Measurements from ENCODE around the gene TMEM18. TPM values are rescaled to one million over a fixed set of nuclear protein-coding genes. Genes with fewer than 3 reads are reported as not detected.
"Not testable (repeated sequence)": the region's sequence is repeated elsewhere in the genome, so short reads cannot be mapped to it uniquely, and the experiment has no call there.

Gene TMEM18
- total RNA-seq, 1 experiment from 2014 or later: 18.8 TPM

- Histone ChIP-seq H3K4me3 (ENCODE audit: insufficient read depth, low read depth, low read length) (no peak overlapping the region), H3K27me3 (ENCODE audit: control insufficient read depth, insufficient read depth, low read length) (no peaks in the 10 kb centered on the region), H3K36me3 (replicated peaks; ENCODE audit: control insufficient read depth, insufficient read depth, low read length) (no peaks in the 10 kb centered on the region; the same call in 1 of the 2 replicates)
- no peak for DNase-seq
Measured at GRCh38 chr2:685421-685820, 8.2 kb upstream of the TMEM18 start.

- not testable (repeated sequence) for H3K4me3 ChIP-seq (ENCODE audit: insufficient read depth, low read depth, low read length); H3K36me3 ChIP-seq (replicated peaks; ENCODE audit: control insufficient read depth, insufficient read depth, low read length); H3K27me3 ChIP-seq (ENCODE audit: control insufficient read depth, insufficient read depth, low read length); DNase-seq
Measured at GRCh38 chr2:684913-685312, 7.7 kb upstream of the TMEM18 start.

GRCh38 chr2:682226-682625 is 5.0 kb upstream of the TMEM18 start:
- H3K27me3 ChIP-seq (ENCODE audit: control insufficient read depth, insufficient read depth, low read length): no peaks in the 10 kb centered on the region
- DNase-seq: no peak
- H3K4me3 ChIP-seq (ENCODE audit: insufficient read depth, low read depth, low read length): no peak overlapping the region
- H3K36me3 ChIP-seq (replicated peaks; ENCODE audit: control insufficient read depth, insufficient read depth, low read length): no peaks in the 10 kb centered on the region; the same call in 1 of the 2 replicates

- Histone ChIP-seq H3K4me3 (ENCODE audit: insufficient read depth, low read depth, low read length) (no peak overlapping the region), H3K36me3 (replicated peaks; ENCODE audit: control insufficient read depth, insufficient read depth, low read length) (no peaks in the 10 kb centered on the region; the same call in 1 of the 2 replicates), H3K27me3 (ENCODE audit: control insufficient read depth, insufficient read depth, low read length) (no peaks in the 10 kb centered on the region)
- DNase-seq: no peak
Measured at GRCh38 chr2:681312-681711, 4.1 kb upstream of the TMEM18 start.

GRCh38 chr2:680496-680895 is 3.3 kb upstream of the TMEM18 start:
- no peaks in the 10 kb centered on the region for H3K27me3 ChIP-seq (ENCODE audit: control insufficient read depth, insufficient read depth, low read length)

GRCh38 chr2:678964-679363 is 1.8 kb upstream of the TMEM18 start:
- no peak for DNase-seq
- Histone ChIP-seq H3K27me3 (ENCODE audit: control insufficient read depth, insufficient read depth, low read length) (no peaks in the 10 kb centered on the region), H3K4me3 (ENCODE audit: insufficient read depth, low read depth, low read length) (no peak overlapping the region), H3K36me3 (replicated peaks; ENCODE audit: control insufficient read depth, insufficient read depth, low read length) (no peaks in the 10 kb centered on the region; the same call in 1 of the 2 replicates)

More at GRCh38 chr2:680496-680895, 3.3 kb upstream of the TMEM18 start:
- Histone ChIP-seq H3K4me3 (ENCODE audit: insufficient read depth, low read depth, low read length) (no peak overlapping the region), H3K36me3 (replicated peaks; ENCODE audit: control insufficient read depth, insufficient read depth, low read length) (no peaks in the 10 kb centered on the region; the same call in 1 of the 2 replicates)
- no peak for DNase-seq

GRCh38 chr2:677959-678550 is 849 bp upstream of the TMEM18 start:
- Histone ChIP-seq H3K4me3 (ENCODE audit: insufficient read depth, low read depth, low read length) (peak overlapping the region; percentile 81), H3K27me3 (ENCODE audit: control insufficient read depth, insufficient read depth, low read length) (no peaks in the 10 kb centered on the region), H3K36me3 (replicated peaks; ENCODE audit: control insufficient read depth, insufficient read depth, low read length) (no peaks in the 10 kb centered on the region; the same call in 1 of the 2 replicates)
- no peak for DNase-seq

- H3K4me3 ChIP-seq (ENCODE audit: insufficient read depth, low read depth, low read length): peak overlapping the region; percentile 93
- H3K27me3 ChIP-seq (ENCODE audit: control insufficient read depth, insufficient read depth, low read length): no peaks in the 10 kb centered on the region
- DNase-seq: peak; percentile 99
- no peaks in the 10 kb centered on the region; the same call in 1 of the 2 replicates for H3K36me3 ChIP-seq (replicated peaks; ENCODE audit: control insufficient read depth, insufficient read depth, low read length)
Measured at GRCh38 chr2:676647-677055, 555 bp downstream of the TMEM18 start.

- DNase-seq: peak; percentile 90
- no peaks in the 10 kb centered on the region for H3K27me3 ChIP-seq (ENCODE audit: control insufficient read depth, insufficient read depth, low read length)
- no peaks in the 10 kb centered on the region; the same call in 1 of the 2 replicates for H3K36me3 ChIP-seq (replicated peaks; ENCODE audit: control insufficient read depth, insufficient read depth, low read length)
- H3K4me3 ChIP-seq (ENCODE audit: insufficient read depth, low read depth, low read length): peak overlapping the region; percentile 93
Measured at GRCh38 chr2:675982-676646, 1.1 kb downstream of the TMEM18 start.

- no peak for DNase-seq
- H3K4me3 ChIP-seq (ENCODE audit: insufficient read depth, low read depth, low read length): no peak overlapping the region
Measured at GRCh38 chr2:675460-675859, 1.7 kb downstream of the TMEM18 start.

GRCh38 chr2:675051-675450 is 2.2 kb downstream of the TMEM18 start:
- DNase-seq: no peak
- no peaks in the 10 kb centered on the region; the same call in 1 of the 2 replicates for H3K36me3 ChIP-seq (replicated peaks; ENCODE audit: control insufficient read depth, insufficient read depth, low read length)
- no peak overlapping the region for H3K4me3 ChIP-seq (ENCODE audit: insufficient read depth, low read depth, low read length)
- H3K27me3 ChIP-seq (ENCODE audit: control insufficient read depth, insufficient read depth, low read length): no peaks in the 10 kb centered on the region

More at GRCh38 chr2:675460-675859, 1.7 kb downstream of the TMEM18 start:
- Histone ChIP-seq H3K36me3 (replicated peaks; ENCODE audit: control insufficient read depth, insufficient read depth, low read length) (no peaks in the 10 kb centered on the region; the same call in 1 of the 2 replicates), H3K27me3 (ENCODE audit: control insufficient read depth, insufficient read depth, low read length) (no peaks in the 10 kb centered on the region)

GRCh38 chr2:674321-674985 is 2.8 kb downstream of the TMEM18 start:
- Histone ChIP-seq H3K4me3 (ENCODE audit: insufficient read depth, low read depth, low read length) (no peak overlapping the region), H3K27me3 (ENCODE audit: control insufficient read depth, insufficient read depth, low read length) (no peaks in the 10 kb centered on the region), H3K36me3 (replicated peaks; ENCODE audit: control insufficient read depth, insufficient read depth, low read length) (peaks cover under 1% of the 10 kb centered on the region)
- no peak for DNase-seq

GRCh38 chr2:673615-674320 is 3.4 kb downstream of the TMEM18 start:
- DNase-seq: peak; percentile 59
- Histone ChIP-seq H3K27me3 (ENCODE audit: control insufficient read depth, insufficient read depth, low read length) (no peaks in the 10 kb centered on the region), H3K36me3 (replicated peaks; ENCODE audit: control insufficient read depth, insufficient read depth, low read length) (peaks cover 5% of the 10 kb centered on the region), H3K4me3 (ENCODE audit: insufficient read depth, low read depth, low read length) (no peak overlapping the region)

- H3K4me3 ChIP-seq (ENCODE audit: insufficient read depth, low read depth, low read length): no peak overlapping the region
- H3K36me3 ChIP-seq (replicated peaks; ENCODE audit: control insufficient read depth, insufficient read depth, low read length): peaks cover 6% of the 10 kb centered on the region
- no peaks in the 10 kb centered on the region for H3K27me3 ChIP-seq (ENCODE audit: control insufficient read depth, insufficient read depth, low read length)
- no peak for DNase-seq
Measured at GRCh38 chr2:673016-673415, 4.2 kb downstream of the TMEM18 start.
